Measurements from ENCODE around the gene PDE7B.

PDE7B gene

DNA sequence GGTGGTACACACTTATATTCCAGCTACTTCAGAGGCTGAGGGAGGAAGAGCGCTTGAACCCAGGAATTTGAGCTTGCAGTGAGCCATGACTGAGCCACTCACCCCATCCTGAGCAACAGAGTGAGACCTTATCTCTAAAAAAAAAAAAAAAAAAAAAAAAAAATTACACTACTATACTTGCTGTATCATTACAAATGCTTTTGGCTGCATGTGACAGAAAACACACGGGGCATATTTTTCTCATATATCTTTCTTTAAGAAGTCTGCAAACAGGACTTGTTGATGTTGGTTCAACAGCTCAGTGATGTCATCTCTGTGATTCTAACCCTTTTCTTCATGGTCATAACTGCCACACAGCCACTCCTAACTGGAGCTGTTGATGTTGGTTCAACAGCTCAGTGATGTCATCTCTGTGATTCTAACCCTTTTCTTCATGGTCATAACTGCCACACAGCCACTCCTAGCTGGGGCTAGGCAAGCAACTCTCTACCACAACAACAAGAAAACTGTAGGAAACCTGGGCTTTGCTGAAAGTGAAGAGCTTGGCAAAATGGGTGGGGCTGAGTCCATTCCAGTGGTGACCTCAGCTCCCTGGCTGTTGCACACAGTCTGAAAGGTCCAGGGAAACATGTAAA lies 378.8 kb downstream of the PDE7B start:
- Histone ChIP-seq H3K4me3 (ENCODE audit: low read depth, low read length, poor library complexity, severe bottlenecking) (no peak overlapping the region), H4K20me1 (ENCODE audit: insufficient read depth, low read length) (no peaks in the 10 kb centered on the region), H2AFZ (ENCODE audit: low read length) (no peak overlapping the region), H3K9me2 (ENCODE audit: low read depth, low read length) (no peaks in the 10 kb centered on the region), H3K9me3 (ENCODE audit: low read length) (no peaks in the 10 kb centered on the region), H3K27me3 (ENCODE audit: insufficient read depth, low read length) (no peaks in the 10 kb centered on the region), H3F3A (ENCODE audit: insufficient read depth, low read length) (no peaks in the 10 kb centered on the region), H3K79me2 (ENCODE audit: insufficient read depth, low read length) (no peaks in the 10 kb centered on the region), H3K9ac (ENCODE audit: low read length) (no peak overlapping the region), H3K4me2 (ENCODE audit: low read length) (no peak overlapping the region), H3K4me1 (ENCODE audit: insufficient read depth, low read length, severe bottlenecking) (no peaks in the 10 kb centered on the region), H3K27ac (ENCODE audit: low read depth, low read length, poor library complexity, severe bottlenecking) (no peak overlapping the region), H3K36me3 (ENCODE audit: insufficient read depth, low read length) (peaks cover 26% of the 10 kb centered on the region)
- no peak for TF ChIP-seq EZH2 (IDR thresholded peaks at IDR 0.05; ENCODE audit: borderline replicate concordance, low read length)
- TF ChIP-seq, protein P1, sequence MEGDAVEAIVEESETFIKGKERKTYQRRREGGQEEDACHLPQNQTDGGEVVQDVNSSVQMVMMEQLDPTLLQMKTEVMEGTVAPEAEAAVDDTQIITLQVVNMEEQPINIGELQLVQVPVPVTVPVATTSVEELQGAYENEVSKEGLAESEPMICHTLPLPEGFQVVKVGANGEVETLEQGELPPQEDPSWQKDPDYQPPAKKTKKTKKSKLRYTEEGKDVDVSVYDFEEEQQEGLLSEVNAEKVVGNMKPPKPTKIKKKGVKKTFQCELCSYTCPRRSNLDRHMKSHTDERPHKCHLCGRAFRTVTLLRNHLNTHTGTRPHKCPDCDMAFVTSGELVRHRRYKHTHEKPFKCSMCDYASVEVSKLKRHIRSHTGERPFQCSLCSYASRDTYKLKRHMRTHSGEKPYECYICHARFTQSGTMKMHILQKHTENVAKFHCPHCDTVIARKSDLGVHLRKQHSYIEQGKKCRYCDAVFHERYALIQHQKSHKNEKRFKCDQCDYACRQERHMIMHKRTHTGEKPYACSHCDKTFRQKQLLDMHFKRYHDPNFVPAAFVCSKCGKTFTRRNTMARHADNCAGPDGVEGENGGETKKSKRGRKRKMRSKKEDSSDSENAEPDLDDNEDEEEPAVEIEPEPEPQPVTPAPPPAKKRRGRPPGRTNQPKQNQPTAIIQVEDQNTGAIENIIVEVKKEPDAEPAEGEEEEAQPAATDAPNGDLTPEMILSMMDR (IDR thresholded peaks at IDR 0.05; ENCODE audit: low read length) = no peak

DNA sequence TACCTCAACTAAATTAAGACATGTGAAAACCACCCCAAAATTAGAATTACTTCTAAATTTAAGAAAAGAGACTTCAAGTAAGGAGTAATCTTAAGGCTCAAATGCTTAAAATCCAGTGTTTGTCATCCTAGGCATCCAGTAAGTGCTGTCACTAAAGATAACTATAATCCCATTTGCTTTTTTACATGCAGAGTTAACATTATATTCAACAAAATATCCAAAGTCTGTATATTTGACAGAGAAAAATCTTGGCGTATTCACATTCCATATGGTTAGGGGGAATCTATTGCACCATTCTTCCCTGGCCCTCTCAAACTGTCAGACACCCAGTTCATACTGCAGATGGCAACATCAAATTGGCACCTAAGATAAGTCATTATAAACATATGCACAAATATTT lies 381.2 kb downstream of the PDE7B start:
- Histone ChIP-seq H3K36me3 (ENCODE audit: insufficient read depth, low read length) (peaks cover 43% of the 10 kb centered on the region), H2AFZ (ENCODE audit: low read length) (no peak overlapping the region), H3K27ac (ENCODE audit: low read depth, low read length, poor library complexity, severe bottlenecking) (no peak overlapping the region), H3K9me3 (ENCODE audit: low read length) (no peaks in the 10 kb centered on the region), H3K9ac (ENCODE audit: low read length) (no peak overlapping the region), H3K4me2 (ENCODE audit: low read length) (no peak overlapping the region), H3F3A (ENCODE audit: insufficient read depth, low read length) (no peaks in the 10 kb centered on the region), H3K27me3 (ENCODE audit: insufficient read depth, low read length) (no peaks in the 10 kb centered on the region), H3K4me1 (ENCODE audit: insufficient read depth, low read length, severe bottlenecking) (no peaks in the 10 kb centered on the region), H3K9me2 (ENCODE audit: low read depth, low read length) (no peaks in the 10 kb centered on the region), H3K4me3 (ENCODE audit: low read depth, low read length, poor library complexity, severe bottlenecking) (no peak overlapping the region), H4K20me1 (ENCODE audit: insufficient read depth, low read length) (no peaks in the 10 kb centered on the region), H3K79me2 (ENCODE audit: insufficient read depth, low read length) (no peaks in the 10 kb centered on the region)
- TF ChIP-seq EZH2 (IDR thresholded peaks at IDR 0.05; ENCODE audit: borderline replicate concordance, low read length) = no peak
- TF ChIP-seq, protein P1 (IDR thresholded peaks at IDR 0.05; ENCODE audit: low read length) = no peak

DNA sequence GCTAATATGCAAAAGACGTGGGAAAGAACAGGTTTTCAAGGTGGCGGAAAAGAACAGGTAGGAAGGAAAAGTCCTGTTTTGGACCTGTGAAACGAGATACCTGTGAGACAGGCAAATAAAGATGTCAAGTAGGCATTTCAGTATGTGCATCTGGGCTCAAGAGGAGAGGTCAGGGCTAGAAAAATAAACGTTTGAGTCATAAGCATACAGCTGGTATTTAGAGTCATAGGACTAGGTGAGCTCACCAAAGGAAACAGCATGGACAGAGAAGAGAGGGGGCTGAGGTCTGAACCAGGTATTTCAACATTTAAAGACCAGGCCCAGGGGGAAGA lies 383.7 kb downstream of the PDE7B start:
- no peak overlapping the region for H3K4me2 ChIP-seq (ENCODE audit: low read length)
- no peaks in the 10 kb centered on the region for H3F3A ChIP-seq (ENCODE audit: insufficient read depth, low read length)
- no peaks in the 10 kb centered on the region for H3K27me3 ChIP-seq (ENCODE audit: insufficient read depth, low read length)
- H3K79me2 ChIP-seq (ENCODE audit: insufficient read depth, low read length) = no peaks in the 10 kb centered on the region
- H3K9ac ChIP-seq (ENCODE audit: low read length) = no peak overlapping the region
- no peaks in the 10 kb centered on the region for H4K20me1 ChIP-seq (ENCODE audit: insufficient read depth, low read length)
- H2AFZ ChIP-seq (ENCODE audit: low read length) = no peak overlapping the region
- peaks cover 65% of the 10 kb centered on the region for H3K36me3 ChIP-seq (ENCODE audit: insufficient read depth, low read length)
- no peaks in the 10 kb centered on the region for H3K9me3 ChIP-seq (ENCODE audit: low read length)
- H3K9me2 ChIP-seq (ENCODE audit: low read depth, low read length) = no peaks in the 10 kb centered on the region
- no peak for TF ChIP-seq EZH2 (IDR thresholded peaks at IDR 0.05; ENCODE audit: borderline replicate concordance, low read length)
- TF ChIP-seq, protein P1 (IDR thresholded peaks at IDR 0.05; ENCODE audit: low read length) = no peak
- H3K4me1 ChIP-seq (ENCODE audit: insufficient read depth, low read length, severe bottlenecking) = no peaks in the 10 kb centered on the region
- no peak overlapping the region for H3K4me3 ChIP-seq (ENCODE audit: low read depth, low read length, poor library complexity, severe bottlenecking)
- H3K27ac ChIP-seq (ENCODE audit: low read depth, low read length, poor library complexity, severe bottlenecking) = no peak overlapping the region

Measured in OCI-LY1 (cell line).